NCI-H187 treated with DMSO at 0.1 percent for 48 hours (cell line): ENCODE measurements around the gene ARCN1.
"Not testable (repeated sequence)": the region's sequence is repeated elsewhere in the genome, so short reads cannot be mapped to it uniquely, and the experiment has no call there.

Experiments
- DNase-seq: peaks from one replicate; lab custom pipeline; 2025; lab: John Stamatoyannopoulos, UW

The ARCN1 gene

GRCh38 chr11:118606157-118606843, 34.1 kb downstream of the ARCN1 start:
- no peak for DNase-seq

GRCh38 chr11:118606844-118607228, 34.6 kb downstream of the ARCN1 start:
- DNase-seq, result no peak

- no peak for DNase-seq
Observed at GRCh38 chr11:118607401-118608359, 35.5 kb downstream of the ARCN1 start, which contains the start of gene PHLDB1. TSS of gene PHLDB1 (plus strand) at chr11:118607615. CDS start at chr11:118613837, 6,222 bp downstream.

- no peak for DNase-seq
Observed at GRCh38 chr11:118608360-118609227, 36.4 kb downstream of the ARCN1 start.

- no peak for DNase-seq
Observed at GRCh38 chr11:118609380-118610224, 37.4 kb downstream of the ARCN1 start.

GRCh38 chr11:118610225-118610772, 38.1 kb downstream of the ARCN1 start:
- no peak for DNase-seq

- no peak for DNase-seq
Observed at GRCh38 chr11:118610773-118611432, 38.7 kb downstream of the ARCN1 start.

GRCh38 chr11:118611433-118611795, 39.2 kb downstream of the ARCN1 start:
- DNase-seq, result not testable (repeated sequence)

- no peak for DNase-seq
Observed at GRCh38 chr11:118612378-118612777, 40.2 kb downstream of the ARCN1 start.

GRCh38 chr11:118614511-118614910, 42.3 kb downstream of the ARCN1 start:
- DNase-seq, result no peak

GRCh38 chr11:118615282-118615975, 43.2 kb downstream of the ARCN1 start:
- DNase-seq, result no peak

- DNase-seq, result no peak
Observed at GRCh38 chr11:118615976-118616371, 43.8 kb downstream of the ARCN1 start.

GRCh38 chr11:118618115-118618990, 46.1 kb downstream of the ARCN1 start:
- no peak for DNase-seq

- no peak for DNase-seq
Observed at GRCh38 chr11:118618991-118619375, 46.8 kb downstream of the ARCN1 start.

GRCh38 chr11:118619444-118620197, 47.4 kb downstream of the ARCN1 start:
- no peak for DNase-seq

- DNase-seq, result no peak
Observed at GRCh38 chr11:118620529-118621070, 48.4 kb downstream of the ARCN1 start.

- peak; percentile 75 for DNase-seq
Observed at GRCh38 chr11:118621071-118621783, 49.0 kb downstream of the ARCN1 start.
